ENCODE results near the gene BRICD5. TPM values are rescaled to one million over a fixed set of nuclear protein-coding genes. Genes with fewer than 3 reads are reported as not detected.
A peak's percentile ranks its signal among the peaks of the same experiment; 100 is the strongest.

The BRICD5 gene
- total and polyA plus RNA-seq, 2 donors (not counting 1 experiment from before 2014, with no cell fraction given): 0.23 to 1.5 TPM

GRCh38 chr16:2214719-2214968 is 4.0 kb upstream of the BRICD5 start, which contains the start of gene PGP:
TSS of gene PGP (minus strand) at chr16:2214840. CDS start at chr16:2214777, 63 bp downstream.
- Histone ChIP-seq H3K4me1 (ENCODE audit: control insufficient read depth, extremely low read depth, insufficient read depth, low read length) (peaks cover 7% of the 10 kb centered on the region), H2AFZ (ENCODE audit: low read length) (peak within 1 kb of the TSS; percentile 96), H3K9me3 (ENCODE audit: control insufficient read depth, insufficient read depth, low read depth, low read length) (no peaks in the 10 kb centered on the region), H3K27me3 (ENCODE audit: control insufficient read depth, insufficient read depth, low read length) (no peaks in the 10 kb centered on the region), H3K79me2 (ENCODE audit: control insufficient read depth, insufficient read depth, low read length) (peaks cover 18% of the 10 kb centered on the region), H3K4me3 (replicated peaks in 1 of 4; ENCODE audit: control extremely low read depth in 1 of 4, insufficient read depth in 1 of 4, low read depth in 3 of 4, low read length in 4 of 4) (peak within 1 kb of the TSS; percentile 76 to 86 (median 80)), H3K9ac (ENCODE audit: insufficient read depth, low read length) (peak within 1 kb of the TSS; percentile 84), H4K20me1 (ENCODE audit: control insufficient read depth, extremely low read depth, insufficient read depth, low read length) (no peaks in the 10 kb centered on the region), H3K4me2 (ENCODE audit: extremely low read depth, insufficient read depth, low read length) (peak within 1 kb of the TSS; percentile 99), H3K36me3 (ENCODE audit: control insufficient read depth, insufficient read depth, low read length) (peaks cover 5% of the 10 kb centered on the region), H3K27ac (ENCODE audit: insufficient read depth, low read length) (peak within 1 kb of the TSS; percentile 98)
- DNase-seq (ENCODE audit: low read depth in 2 of 2): no peak
- TF ChIP-seq CTCF (conservative IDR thresholded peaks at IDR 0.05 in 1 of 2, IDR thresholded peaks at IDR 0.05 in 1 of 2; ENCODE audit: low read depth in 1 of 2, low read length in 2 of 2) (no peak), EZH2 (IDR thresholded peaks at IDR 0.05; ENCODE audit: low read length, missing control alignments) (no peak)

GRCh38 chr16:2213817-2214718 is 3.4 kb upstream of the BRICD5 start:
- TF ChIP-seq EZH2 (IDR thresholded peaks at IDR 0.05; ENCODE audit: low read length, missing control alignments) (no peak), CTCF (conservative IDR thresholded peaks at IDR 0.05 in 1 of 2, IDR thresholded peaks at IDR 0.05 in 1 of 2; ENCODE audit: low read depth in 1 of 2, low read length in 2 of 2) (no peak)
- Histone ChIP-seq H3K4me3 (replicated peaks in 1 of 4; ENCODE audit: control extremely low read depth in 1 of 4, insufficient read depth in 1 of 4, low read depth in 3 of 4, low read length in 4 of 4) (peak overlapping the region; percentile 52 to 73 (median 66)), H3K4me1 (ENCODE audit: control insufficient read depth, extremely low read depth, insufficient read depth, low read length) (peaks cover 7% of the 10 kb centered on the region), H2AFZ (ENCODE audit: low read length) (peak overlapping the region; percentile 81), H3K27me3 (ENCODE audit: control insufficient read depth, insufficient read depth, low read length) (no peaks in the 10 kb centered on the region), H4K20me1 (ENCODE audit: control insufficient read depth, extremely low read depth, insufficient read depth, low read length) (no peaks in the 10 kb centered on the region), H3K79me2 (ENCODE audit: control insufficient read depth, insufficient read depth, low read length) (peaks cover 18% of the 10 kb centered on the region), H3K4me2 (ENCODE audit: extremely low read depth, insufficient read depth, low read length) (peak overlapping the region; percentile 77), H3K27ac (ENCODE audit: insufficient read depth, low read length) (peak overlapping the region; percentile 69), H3K36me3 (ENCODE audit: control insufficient read depth, insufficient read depth, low read length) (peaks cover 9% of the 10 kb centered on the region), H3K9me3 (ENCODE audit: control insufficient read depth, insufficient read depth, low read depth, low read length) (no peaks in the 10 kb centered on the region), H3K9ac (ENCODE audit: insufficient read depth, low read length) (peak overlapping the region; percentile 75)
- DNase-seq (ENCODE audit: low read depth in 2 of 2): no peak

- no peak overlapping the region for H3K9ac ChIP-seq (ENCODE audit: insufficient read depth, low read length)
- H3K36me3 ChIP-seq (ENCODE audit: control insufficient read depth, insufficient read depth, low read length): peaks cover 19% of the 10 kb centered on the region
- H3K27me3 ChIP-seq (ENCODE audit: control insufficient read depth, insufficient read depth, low read length): no peaks in the 10 kb centered on the region
- no peaks in the 10 kb centered on the region for H4K20me1 ChIP-seq (ENCODE audit: control insufficient read depth, extremely low read depth, insufficient read depth, low read length)
- DNase-seq (ENCODE audit: low read depth in 2 of 2): no peak
- peaks cover 18% of the 10 kb centered on the region for H3K79me2 ChIP-seq (ENCODE audit: control insufficient read depth, insufficient read depth, low read length)
- peak overlapping the region; percentile 52 to 73 (median 66) for H3K4me3 ChIP-seq (replicated peaks in 1 of 4; ENCODE audit: control extremely low read depth in 1 of 4, insufficient read depth in 1 of 4, low read depth in 3 of 4, low read length in 4 of 4)
- peaks cover 7% of the 10 kb centered on the region for H3K4me1 ChIP-seq (ENCODE audit: control insufficient read depth, extremely low read depth, insufficient read depth, low read length)
- no peak for TF ChIP-seq CTCF (conservative IDR thresholded peaks at IDR 0.05 in 1 of 2, IDR thresholded peaks at IDR 0.05 in 1 of 2; ENCODE audit: low read depth in 1 of 2, low read length in 2 of 2)
- TF ChIP-seq EZH2 (IDR thresholded peaks at IDR 0.05; ENCODE audit: low read length, missing control alignments): no peak
- H3K27ac ChIP-seq (ENCODE audit: insufficient read depth, low read length): no peak overlapping the region
- H2AFZ ChIP-seq (ENCODE audit: low read length): no peak overlapping the region
- H3K4me2 ChIP-seq (ENCODE audit: extremely low read depth, insufficient read depth, low read length): peak overlapping the region; percentile 77
- H3K9me3 ChIP-seq (ENCODE audit: control insufficient read depth, insufficient read depth, low read depth, low read length): no peaks in the 10 kb centered on the region
Measured at GRCh38 chr16:2212362-2213324, 2.0 kb upstream of the BRICD5 start.

Measured in fibroblast of lung (primary cell).